GM19372 (cell line): ENCODE data around the gene LGALS16.
"Not testable (repeated sequence)": the region's sequence is repeated elsewhere in the genome, so short reads cannot be mapped to it uniquely, and the experiment has no call there.

Experiments
- ATAC-seq: cut with Tn5 transposase; IDR thresholded peaks from one replicate; pipeline ENCODE4 v1.9.1; 2021; ENCODE audit warnings: mild to moderate bottlenecking, low read depth, moderate library complexity; ENCODE audit not compliant: unreplicated experiment

Gene LGALS16

DNA sequence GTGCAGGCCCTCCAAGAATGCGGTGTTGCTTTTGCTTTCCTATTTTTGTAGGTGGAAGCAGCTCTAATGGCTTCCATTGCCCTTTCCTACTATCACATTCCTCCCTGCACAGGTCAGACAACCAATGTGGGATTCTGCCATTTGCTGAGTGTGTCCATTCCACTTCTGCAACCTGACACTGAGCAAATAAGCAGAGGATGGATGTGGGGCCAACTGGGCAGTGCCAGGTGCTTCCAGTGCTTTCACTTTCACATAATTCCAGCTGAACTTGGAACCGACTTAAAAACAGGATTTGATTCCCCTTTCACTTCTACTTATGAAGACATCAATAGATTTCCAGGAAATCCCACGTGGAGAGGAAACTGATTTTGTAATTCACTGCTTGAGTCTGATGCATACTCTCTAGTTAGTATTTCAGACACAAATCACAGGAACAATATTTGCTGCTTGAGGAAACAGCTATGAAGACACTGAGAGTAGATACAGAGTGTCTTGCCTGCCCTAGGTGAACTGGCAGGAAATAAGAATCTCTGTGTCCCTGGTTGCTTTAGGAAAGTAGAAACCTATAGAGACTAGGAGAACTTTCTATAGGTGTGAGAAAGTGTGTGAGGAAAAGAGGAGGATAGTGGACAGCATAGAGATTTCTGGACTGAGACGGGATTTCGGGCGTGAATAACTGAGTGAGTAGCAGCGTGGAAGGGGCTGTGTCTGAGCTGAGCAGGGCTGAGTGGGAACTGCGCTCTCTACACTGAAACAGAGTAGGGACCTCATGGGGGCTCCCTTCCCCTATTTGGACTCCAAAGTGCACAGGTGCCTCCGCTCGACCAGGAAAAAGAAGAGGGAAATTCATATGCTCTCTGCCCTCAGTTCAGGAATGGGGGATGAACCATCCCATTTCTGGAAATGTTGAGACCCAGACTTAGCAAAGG is 22.5 kb downstream of the LGALS16 start:
- no peak for ATAC-seq

DNA sequence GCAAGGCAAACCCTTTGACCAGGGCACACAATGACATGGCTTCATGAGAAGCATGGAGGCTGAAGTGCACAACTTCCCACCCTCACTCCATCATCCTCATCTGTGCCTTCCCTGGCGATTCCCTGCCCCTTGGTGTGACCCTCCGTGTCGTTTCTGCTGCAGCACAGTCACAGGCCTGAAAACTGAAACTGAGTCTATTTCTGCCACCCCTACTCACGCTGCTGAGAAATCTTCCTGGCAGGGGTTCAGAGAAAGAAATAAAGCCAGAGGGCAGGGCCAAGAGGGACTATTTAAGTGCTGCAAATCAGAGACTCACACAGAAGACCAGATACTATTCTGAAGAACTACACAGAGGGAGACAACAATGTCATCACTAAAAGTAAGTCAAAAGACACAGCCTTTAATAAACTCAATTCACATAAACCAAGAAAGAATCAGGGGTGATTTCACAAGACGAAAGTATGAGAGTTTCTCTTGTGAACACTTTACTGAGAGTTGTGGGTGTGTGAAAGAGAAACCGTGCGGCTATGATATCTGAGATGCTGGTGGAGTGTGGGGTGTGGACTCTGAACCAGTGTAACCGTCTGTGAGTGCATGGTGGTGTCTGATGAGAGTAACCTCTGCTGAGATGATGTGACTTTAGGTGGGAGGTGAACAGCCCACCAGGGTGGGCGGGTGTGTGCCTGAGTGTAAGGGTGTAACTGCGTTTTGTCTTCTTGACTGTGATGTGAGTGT is 23.5 kb downstream of the LGALS16 start:
- peak; percentile 59 for ATAC-seq

DNA sequence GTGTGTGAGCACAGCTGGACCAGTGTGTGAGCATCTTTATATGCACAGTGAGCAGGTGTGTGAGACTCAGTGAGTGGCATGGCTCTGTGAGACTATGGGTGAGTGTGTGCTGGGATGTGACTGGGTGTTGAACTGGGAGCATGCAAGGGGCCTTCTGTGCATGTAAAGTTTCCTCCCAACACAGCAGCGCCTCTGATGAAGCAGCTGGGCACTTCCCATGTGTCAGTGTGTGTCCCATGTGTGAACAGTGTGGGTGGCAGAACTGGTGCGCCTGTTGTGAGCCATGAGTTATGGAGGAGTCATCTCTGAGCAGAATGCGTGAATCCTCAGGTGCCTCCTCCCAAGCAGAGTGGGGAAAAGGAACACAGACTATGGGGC is 24.1 kb downstream of the LGALS16 start:
- peak; percentile 34 for ATAC-seq

DNA sequence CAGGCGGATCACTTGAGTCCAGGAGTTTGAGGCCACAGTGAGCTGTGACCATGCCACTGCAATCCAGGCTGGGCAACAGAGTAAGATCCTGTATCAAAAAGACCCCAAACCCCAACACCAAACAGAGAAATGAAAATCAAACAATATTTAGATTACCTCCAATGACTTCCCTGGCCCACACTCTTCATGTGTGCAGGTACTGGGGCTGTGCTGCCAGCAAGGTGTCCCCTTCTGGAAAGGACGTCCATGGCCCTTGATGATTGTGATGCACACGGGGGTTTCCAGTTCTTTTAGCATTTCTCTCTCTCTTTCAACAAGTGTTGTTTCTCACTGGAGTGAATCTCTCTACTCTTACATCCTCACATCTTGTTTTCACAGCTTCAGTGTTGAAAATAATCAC is 24.9 kb downstream of the LGALS16 start:
- ATAC-seq: no peak

DNA sequence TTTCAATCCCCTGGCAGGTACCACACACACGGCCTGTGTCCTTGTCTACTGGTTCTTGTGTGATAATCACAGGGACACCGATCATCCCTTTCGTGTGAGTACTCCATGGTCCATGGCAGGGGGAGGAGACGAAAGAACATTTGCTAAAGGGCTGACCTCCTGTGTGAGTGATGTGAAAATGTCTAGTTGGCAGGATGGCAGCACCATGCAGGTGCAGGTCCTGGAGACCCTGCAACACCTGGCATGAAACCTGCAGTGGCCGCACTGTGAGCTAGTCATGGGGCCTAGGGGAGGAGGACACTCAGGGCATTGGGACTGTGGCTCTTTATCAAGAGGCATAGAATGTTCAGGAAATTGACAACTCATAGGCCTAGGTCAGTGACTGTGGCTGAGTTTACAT is 25.7 kb downstream of the LGALS16 start:
- no peak for ATAC-seq

DNA sequence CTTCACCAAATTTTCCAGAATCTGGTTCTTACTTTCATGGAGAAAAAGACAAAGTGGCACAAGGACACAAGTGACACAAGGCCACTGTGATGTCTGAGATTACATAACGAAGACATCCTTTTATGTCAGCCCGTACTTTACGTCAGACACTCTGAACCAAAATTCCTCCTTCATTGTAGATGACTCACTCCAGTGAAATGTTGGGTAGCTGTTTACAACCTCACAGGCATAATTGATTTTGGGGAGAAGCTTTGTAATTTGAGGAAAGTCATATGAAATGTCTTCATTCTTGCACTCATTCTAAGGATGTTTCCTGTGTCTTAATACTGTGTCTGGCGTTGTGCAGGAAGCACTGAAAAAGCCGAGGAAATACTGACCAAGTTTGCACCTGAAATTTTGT is 28.6 kb downstream of the LGALS16 start:
- ATAC-seq: no peak

DNA sequence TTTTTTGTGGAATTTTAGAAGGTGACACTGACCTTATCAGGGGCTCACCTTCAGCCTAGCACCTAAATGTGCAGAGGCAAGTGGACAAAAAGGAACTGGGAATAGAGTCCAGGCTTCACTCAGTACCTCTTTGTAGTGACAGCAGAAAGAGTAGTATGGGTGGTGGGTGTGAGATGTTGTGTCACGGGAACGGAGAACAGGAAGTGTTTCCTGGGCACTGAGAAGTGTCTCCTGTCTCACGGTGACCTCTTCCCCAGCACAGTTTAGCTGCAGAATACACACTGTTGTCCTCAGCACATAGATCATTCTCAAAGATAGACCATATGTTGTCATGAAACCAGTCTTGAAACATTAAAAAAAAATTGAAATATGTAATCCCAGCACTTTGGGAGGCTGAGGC is 31.0 kb downstream of the LGALS16 start:
- no peak for ATAC-seq

DNA sequence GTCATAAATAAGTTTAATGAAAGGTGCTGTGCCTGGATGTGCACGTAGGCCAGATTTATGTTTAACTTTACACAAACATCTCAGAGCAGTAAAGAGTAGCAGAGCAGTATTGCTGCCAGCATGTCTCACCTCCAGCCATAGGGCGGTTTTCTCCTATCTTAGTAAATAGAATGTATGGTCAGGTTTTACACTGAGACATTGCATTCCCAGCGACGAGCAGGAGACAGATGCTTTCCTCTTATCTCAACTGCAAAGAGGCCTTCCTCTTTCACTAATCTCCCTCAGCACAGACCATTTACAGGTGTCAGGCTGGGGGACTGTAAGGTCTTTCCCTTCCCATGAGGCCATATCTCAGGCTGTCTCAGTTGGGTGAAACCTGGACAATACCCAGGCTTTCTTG is 32.9 kb downstream of the LGALS16 start:
- ATAC-seq: not testable (repeated sequence)

DNA sequence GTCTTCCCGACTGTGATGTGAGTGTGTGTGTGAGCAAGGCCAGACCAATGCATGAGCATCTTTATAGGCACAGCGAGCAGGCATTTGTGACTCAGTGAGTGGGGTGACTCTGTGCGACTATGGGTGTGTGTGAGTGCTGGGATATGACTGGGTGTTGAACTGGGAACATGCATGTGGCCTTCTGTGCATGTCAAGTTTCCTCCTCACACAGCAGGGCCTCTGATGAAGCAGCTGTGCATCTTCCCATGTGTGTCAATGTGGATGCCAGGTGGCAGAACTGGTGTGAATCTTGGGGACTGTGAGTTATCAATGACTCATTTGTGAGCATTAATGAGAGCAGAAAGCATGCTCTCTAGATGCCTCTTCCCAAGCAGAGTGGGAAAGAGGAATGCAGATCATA is 36.5 kb downstream of the LGALS16 start:
- ATAC-seq: no peak

DNA sequence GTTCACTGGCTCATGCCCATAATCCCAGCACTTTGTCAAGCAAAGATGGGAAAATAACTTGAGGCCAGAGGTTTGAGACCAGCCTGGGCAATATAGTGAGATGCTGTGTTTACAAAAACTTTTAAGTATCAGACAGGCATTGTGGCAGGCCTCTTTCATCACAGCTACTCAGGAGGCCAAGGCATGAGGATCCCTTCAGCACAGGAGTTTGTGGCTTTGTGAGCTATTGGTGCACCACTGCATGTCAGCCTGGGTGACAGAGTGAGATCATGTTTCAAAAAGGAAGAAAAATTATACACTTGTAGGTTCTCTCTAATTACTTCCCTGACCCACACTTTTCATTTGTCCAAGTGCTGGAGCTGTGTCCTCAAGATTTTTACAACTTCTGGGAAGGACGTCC is 37.1 kb downstream of the LGALS16 start:
- ATAC-seq: no peak

DNA sequence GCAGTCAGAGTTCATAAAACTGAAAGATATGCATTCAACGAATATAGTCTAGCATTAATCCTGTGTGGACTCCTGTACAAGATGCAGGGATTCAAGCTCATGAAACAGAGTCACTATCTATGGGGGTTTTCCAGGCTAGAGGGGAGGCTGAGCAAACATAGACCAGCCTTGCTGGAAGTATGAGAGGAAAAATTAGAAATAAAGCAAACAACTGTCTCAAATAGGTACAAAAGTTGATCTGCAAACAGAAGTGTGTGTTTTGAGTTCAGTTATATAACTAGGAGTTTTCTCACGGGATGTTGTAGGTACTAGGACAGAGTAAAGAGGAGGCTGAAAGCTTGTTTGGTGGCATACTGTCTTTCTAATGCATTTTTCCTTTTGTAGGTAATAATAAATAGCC is 40.0 kb downstream of the LGALS16 start:
- no peak for ATAC-seq

DNA sequence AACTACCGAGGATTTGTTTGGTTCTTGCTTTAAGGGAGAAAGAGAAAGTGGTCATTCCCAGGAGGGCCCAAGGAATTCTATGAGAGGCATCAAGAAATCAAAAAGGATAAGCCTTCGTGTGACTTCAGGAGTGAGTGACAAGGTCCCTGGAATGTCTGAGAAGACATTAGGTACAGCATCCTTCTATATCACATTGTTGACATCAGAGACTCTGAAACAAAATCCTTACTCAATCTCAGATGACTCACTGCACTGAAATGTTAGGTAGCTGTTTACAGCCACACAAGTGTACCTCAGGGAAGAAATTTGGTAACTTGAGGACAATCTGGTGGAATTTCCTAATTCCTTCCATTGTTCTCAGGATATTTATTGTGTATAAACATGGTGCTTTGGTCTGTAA is 40.7 kb downstream of the LGALS16 start:
- ATAC-seq: no peak

DNA sequence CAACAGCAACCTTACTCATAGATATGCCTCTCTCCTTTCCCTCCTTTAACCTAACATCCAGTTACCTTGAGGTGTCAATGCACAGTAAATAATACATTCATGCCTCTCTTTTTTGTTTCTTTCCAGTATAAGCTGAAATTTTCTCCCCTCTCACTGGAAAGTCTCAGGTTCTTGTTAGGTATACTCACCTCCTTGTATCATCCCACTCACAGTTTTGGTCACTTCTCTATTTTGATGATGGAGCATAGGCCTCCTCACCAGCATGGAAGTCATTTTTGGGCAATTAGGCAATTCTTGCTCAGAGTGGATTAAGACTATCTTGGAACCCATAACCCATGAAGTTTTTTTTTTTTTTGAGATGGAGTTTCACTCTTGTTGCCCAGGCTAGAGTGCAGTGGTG is 42.8 kb downstream of the LGALS16 start:
- ATAC-seq: no peak

DNA sequence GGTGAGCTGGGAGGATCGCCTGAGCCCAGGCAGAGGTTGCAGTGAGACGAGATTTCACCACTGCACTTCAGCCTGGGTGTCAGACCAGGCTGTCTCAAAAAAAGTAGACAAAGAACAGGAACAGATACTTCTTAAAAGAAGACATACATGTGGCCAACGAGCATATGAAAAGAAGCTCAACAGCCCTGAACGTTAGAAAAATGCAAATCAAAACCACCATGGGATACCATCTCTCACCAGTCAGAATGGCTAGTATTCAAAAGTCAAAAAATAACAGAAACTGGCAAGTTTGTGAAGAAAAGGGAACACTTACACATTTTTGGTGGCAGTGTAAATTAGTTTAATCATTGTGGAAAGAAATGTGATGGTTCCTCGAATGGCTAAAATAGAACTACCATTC is 45.6 kb downstream of the LGALS16 start:
- no peak for ATAC-seq

DNA sequence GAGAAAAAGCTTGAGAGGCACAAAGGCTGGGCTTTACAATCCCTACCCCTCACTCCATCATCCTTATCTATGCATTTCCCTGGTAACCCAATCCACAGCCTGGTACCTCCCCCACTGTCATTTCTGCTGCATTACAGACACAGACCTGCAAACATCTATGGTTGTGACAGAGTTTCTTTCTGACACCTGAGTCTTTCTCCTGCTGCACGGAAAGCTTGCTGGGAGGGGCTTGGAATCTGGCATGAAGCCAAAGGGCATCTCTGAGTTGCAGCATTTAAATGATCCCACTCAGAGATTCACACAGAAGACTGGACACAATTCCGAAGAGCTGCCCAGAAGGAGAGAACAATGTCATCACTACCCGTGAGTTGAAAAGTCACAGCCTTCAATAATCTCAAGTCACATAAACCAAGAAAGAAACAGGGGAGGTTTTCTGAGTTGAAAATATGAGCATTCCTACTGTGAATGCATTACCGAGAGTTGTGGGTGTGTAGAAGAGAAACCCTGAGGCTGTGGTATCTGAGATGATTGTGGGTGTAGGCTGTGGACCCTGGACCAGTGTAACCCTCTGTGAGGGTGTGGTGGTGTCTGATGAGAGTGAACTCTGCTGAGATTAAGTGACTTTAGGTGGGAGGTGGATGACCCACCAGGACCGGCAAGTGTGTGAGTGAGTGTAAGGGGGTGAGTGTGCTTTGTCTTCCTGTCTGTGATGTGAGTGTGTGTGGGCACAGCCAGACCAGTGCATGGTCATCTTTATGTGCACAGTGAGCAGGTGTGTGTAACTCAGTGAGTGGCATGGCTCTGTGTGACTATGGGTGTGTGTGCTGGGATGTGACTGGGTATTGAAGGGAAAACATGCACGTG is 48.7 kb downstream of the LGALS16 start, which contains the start of gene LGALS14:
Gene LGALS14 (plus strand): TSS at position 301 of the 864 bp plus-strand sequence. CDS start 48 bp downstream, at position 349.
- ATAC-seq: no peak

DNA sequence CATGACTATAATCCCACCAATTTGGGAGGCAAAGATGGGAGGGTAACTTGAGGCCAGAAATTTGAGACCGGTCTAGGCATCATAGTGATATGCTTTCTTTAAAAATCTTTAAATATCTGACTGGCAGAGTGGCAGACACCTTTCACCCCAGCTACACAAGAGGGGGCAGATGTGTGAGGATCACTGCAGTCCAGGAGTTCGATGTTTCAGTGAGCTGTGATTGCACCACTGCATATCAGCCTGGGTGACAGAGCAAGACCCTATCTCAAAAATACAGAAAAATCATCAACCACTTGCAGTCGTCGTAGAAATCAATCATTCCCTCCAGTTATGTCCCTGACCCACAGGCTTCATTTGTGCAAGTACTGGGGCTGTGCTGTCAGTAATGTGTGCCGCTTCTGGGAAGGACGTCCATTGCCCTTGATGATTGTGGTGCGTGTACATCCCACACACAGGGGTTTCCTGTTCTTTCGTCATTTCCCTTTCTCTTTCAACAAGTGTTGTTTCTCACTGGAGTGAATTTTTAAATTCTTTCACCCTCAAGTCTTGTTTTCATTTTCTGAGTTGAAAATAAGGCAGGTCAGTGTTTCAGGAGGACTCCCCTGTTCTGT is 50.0 kb downstream of the LGALS16 start:
- ATAC-seq: no peak

DNA sequence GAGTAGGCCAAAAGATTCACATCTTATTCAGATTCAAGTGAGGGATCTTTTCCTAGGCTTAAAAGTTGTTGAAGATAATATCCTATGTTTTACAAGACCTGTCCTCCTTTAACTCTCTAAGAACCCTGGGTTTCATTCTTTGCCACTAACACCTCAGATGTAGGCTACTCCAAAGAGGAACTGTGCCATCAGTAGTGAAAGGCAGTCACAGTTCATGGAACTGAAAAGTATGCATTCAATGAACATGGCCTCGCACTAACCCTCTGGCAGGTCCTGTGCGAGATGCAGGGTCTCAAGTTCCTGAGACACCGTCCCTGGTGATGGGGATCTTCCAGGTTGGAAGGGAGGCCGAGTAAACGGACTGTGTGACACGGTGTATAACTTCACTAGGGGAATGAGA is 52.9 kb downstream of the LGALS16 start:
- ATAC-seq: no peak

DNA sequence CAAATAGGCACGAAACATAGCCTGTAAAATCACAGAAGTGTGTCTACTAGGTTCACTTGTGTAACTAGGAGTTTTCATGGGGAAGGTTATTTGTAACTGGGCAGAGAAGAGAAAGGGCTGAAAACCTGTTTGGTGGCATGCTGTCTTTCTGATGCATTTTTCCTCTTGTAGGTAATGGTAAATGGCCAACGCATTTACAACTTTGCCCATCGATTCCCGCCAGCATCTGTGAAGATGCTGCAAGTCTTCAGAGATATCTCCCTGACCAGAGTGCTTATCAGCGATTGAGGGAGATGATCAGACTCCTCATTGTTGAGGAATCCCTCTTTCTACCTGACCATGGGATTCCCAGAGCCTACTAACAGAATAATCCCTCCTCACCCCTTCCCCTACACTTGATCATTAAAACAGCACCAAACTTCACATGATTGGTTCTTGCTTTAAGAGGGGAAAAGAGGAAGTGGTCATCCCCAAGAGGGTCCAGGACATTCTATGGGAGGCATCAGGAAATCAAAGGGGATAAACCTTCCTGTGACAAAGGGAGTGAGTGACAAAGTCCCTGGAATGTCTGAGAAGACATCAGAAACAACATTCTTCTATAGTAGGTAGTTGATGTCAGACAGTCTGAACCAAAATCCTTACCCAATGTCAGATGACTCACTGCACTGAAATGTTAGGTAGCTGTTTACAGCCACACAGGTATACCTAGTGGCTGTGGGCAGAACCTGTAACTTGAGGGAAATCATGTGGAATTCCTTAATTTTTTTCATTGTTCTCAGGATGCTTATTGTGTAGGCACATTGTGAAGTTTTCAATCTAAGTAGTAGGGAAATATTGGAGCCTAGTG is 53.5 kb downstream of the LGALS16 start:
- no peak for ATAC-seq
